H1 (cell line): Measurements from ENCODE around the gene ADD2.

Experiments used
- CTCF ChIP-seq, 3 experiments: IDR thresholded peaks; 1 replicate in 2 of 3; 2 replicates in 1 of 3; pipeline versions ENCODE4 v1.5.1 to v1.6.1; 2011; ENCODE audit warnings: low read length in 3 of 3, mild to moderate bottlenecking in 3 of 3, inconsistent platforms in 2 of 3, low read depth in 1 of 3, moderate library complexity in 1 of 3; ENCODE audit not compliant: insufficient read depth in 1 of 3; ENCODE audit errors: control extremely low read depth in 1 of 3
- EP300 ChIP-seq, 2 experiments: IDR thresholded peaks; 1 replicate in 1 of 2; 2 replicates in 1 of 2; pipeline ENCODE4 v1.6.1; 2011 to 2012; ENCODE audit warnings: low read depth in 2 of 2, low read length in 2 of 2, mild to moderate bottlenecking in 2 of 2, borderline replicate concordance in 1 of 2, inconsistent platforms in 1 of 2, moderate library complexity in 1 of 2
- HDAC2 ChIP-seq, 2 experiments: fragments of 300-600 bp in 1 of 2; sonication (generic) in 1 of 2; IDR thresholded peaks; 2 replicates each; pipeline ENCODE4 v1.6.1; 2011 to 2012; ENCODE audit warnings: low read depth in 2 of 2, low read length in 2 of 2, mild to moderate bottlenecking in 2 of 2, moderate library complexity in 2 of 2, borderline replicate concordance in 1 of 2, inconsistent platforms in 1 of 2
- JUND ChIP-seq: IDR thresholded peaks from 2 replicates; pipeline ENCODE4 v1.6.1; 2011; ENCODE audit warnings: mild to moderate bottlenecking, improper control_type of control experiment, low read length
- MAFK ChIP-seq: IDR thresholded peaks from 2 replicates; pipeline ENCODE4 v1.6.1; 2012; ENCODE audit warnings: low read depth, mild to moderate bottlenecking, improper control_type of control experiment, low read length
- POLR2A ChIP-seq, 2 experiments: IDR thresholded peaks; 1 replicate in 1 of 2; 2 replicates in 1 of 2; pipeline ENCODE4 v1.6.1; 2011; ENCODE audit warnings: low read depth in 2 of 2, low read length in 2 of 2, mild to moderate bottlenecking in 2 of 2; ENCODE audit errors: control extremely low read depth in 1 of 2
- SIX5 ChIP-seq: IDR thresholded peaks from 2 replicates; pipeline ENCODE4 v1.6.1; 2011; ENCODE audit warnings: mild to moderate bottlenecking, low read depth, low read length
- SP1 ChIP-seq: IDR thresholded peaks from 2 replicates; pipeline ENCODE4 v1.6.1; 2011; ENCODE audit warnings: low read depth, low read length
- SRF ChIP-seq: IDR thresholded peaks from 2 replicates; pipeline ENCODE4 v1.6.1; 2011; ENCODE audit warnings: mild to moderate bottlenecking, low read depth, low read length, moderate library complexity
- TAF1 ChIP-seq: IDR thresholded peaks from 2 replicates; pipeline ENCODE4 v1.6.1; 2011; ENCODE audit warnings: mild to moderate bottlenecking, low read depth, low read length
- ZNF274 ChIP-seq: IDR thresholded peaks from 2 replicates; pipeline ENCODE4 v1.7.0; 2012; ENCODE audit warnings: low read length, borderline replicate concordance; ENCODE audit errors: extremely low read depth

GRCh38 chr2:70692256-70692655, 75.7 kb downstream of the ADD2 start:
- TF ChIP-seq HDAC2 (IDR thresholded peaks at IDR 0.05; ENCODE audit: borderline replicate concordance in 1 of 2, low read depth in 2 of 2, low read length in 2 of 2) = no peak
- no peak for TF ChIP-seq CTCF (IDR thresholded peaks at IDR 0.05; ENCODE audit: control extremely low read depth in 1 of 3, insufficient read depth in 1 of 3, low read depth in 1 of 3, low read length in 3 of 3)
- TF ChIP-seq SRF = no peak
- no peak for TF ChIP-seq JUND
- no peak for TF ChIP-seq MAFK
- no peak for TF ChIP-seq ZNF274
- TF ChIP-seq SP1 = no peak
- TF ChIP-seq EP300 (IDR thresholded peaks at IDR 0.05; ENCODE audit: borderline replicate concordance in 1 of 2, low read depth in 2 of 2, low read length in 2 of 2) = no peak
- no peak for TF ChIP-seq TAF1
- no peak for TF ChIP-seq SIX5
- TF ChIP-seq POLR2A (IDR thresholded peaks at IDR 0.05; ENCODE audit: control extremely low read depth in 1 of 2, low read depth in 2 of 2, low read length in 2 of 2) = no peak
